ENCODE results near the gene NUDCD3. TPM values are rescaled to one million over a fixed set of nuclear protein-coding genes. Genes with fewer than 3 reads are reported as not detected.

NUDCD3 gene
- total RNA-seq, 1 experiment from 2014 or later, result 71.9 TPM

GRCh38 chr7:44511236-44511635 lies 20.8 kb upstream of the NUDCD3 start:
- H3K27me3 ChIP-seq (ENCODE audit: insufficient read depth, low read length), result no peaks in the 10 kb centered on the region
- no peak overlapping the region for H2BK20ac ChIP-seq (ENCODE audit: low read depth, low read length, poor library complexity, severe bottlenecking)
- H3K9ac ChIP-seq (ENCODE audit: extremely low read depth, insufficient read length, low read length), result no peak overlapping the region
- H3K18ac ChIP-seq (ENCODE audit: insufficient read length, low read depth, low read length), result no peak overlapping the region
- no peak overlapping the region for H4K5ac ChIP-seq (ENCODE audit: insufficient read length, low read depth, low read length)
- no peak overlapping the region for H2BK15ac ChIP-seq (ENCODE audit: low read depth, low read length)
- TF ChIP-seq CTCF (conservative IDR thresholded peaks at IDR 0.05), result no peak
- peaks cover 0 to 5% (median 3%) of the 10 kb centered on the region in 3 experiments; a peak in 3 of 7 replicates for H3K36me3 Mint-ChIP-seq (ENCODE audit: insufficient read depth in 1 of 3, low read depth in 3 of 3)
- peaks cover 16 to 19% of the 10 kb centered on the region in 2 experiments for H3K9me3 Mint-ChIP-seq
- no peak overlapping the region for H2BK12ac ChIP-seq (ENCODE audit: insufficient read length, low read depth, low read length)
- DNase-seq, result no peak
- H3K79me1 ChIP-seq (ENCODE audit: insufficient read depth, low read depth, low read length, poor library complexity, severe bottlenecking), result no peaks in the 10 kb centered on the region
- H3K27me3 Mint-ChIP-seq (ENCODE audit: low read depth), result peaks cover 8% of the 10 kb centered on the region
- H3K23me2 ChIP-seq (ENCODE audit: insufficient read length, low read depth, low read length, poor library complexity, severe bottlenecking), result no peaks in the 10 kb centered on the region
- H2AK5ac ChIP-seq (ENCODE audit: insufficient read length, low read length), result no peak overlapping the region
- H3K27ac ChIP-seq (ENCODE audit: insufficient read length, low read depth, low read length), result no peak overlapping the region
- no peak overlapping the region for H2BK120ac ChIP-seq (ENCODE audit: low read depth, low read length, poor library complexity, severe bottlenecking)
- H3K4me1 ChIP-seq (ENCODE audit: insufficient read depth, low read length), result no peaks in the 10 kb centered on the region
- H3K4ac ChIP-seq (ENCODE audit: low read depth, low read length), result no peak overlapping the region
- H4K91ac ChIP-seq (ENCODE audit: insufficient read length, low read depth, low read length), result no peak overlapping the region
- H3K4me2 ChIP-seq (ENCODE audit: insufficient read depth, insufficient read length, low read length), result no peak overlapping the region
- H3K79me2 ChIP-seq (ENCODE audit: insufficient read depth, low read length), result no peaks in the 10 kb centered on the region
- H3K27ac Mint-ChIP-seq, result no peak overlapping the region
- no peak overlapping the region for H3K23ac ChIP-seq (ENCODE audit: insufficient read length, low read depth, low read length)
- H3K4me3 Mint-ChIP-seq, result no peak overlapping the region
- H3T11ph ChIP-seq (ENCODE audit: low read length), result no peak overlapping the region
- WGBS (ENCODE audit: extremely low coverage, insufficient read length, low lambda C conversion rate), result no CpG with 5 or more reads among the region's 1 CpG
- H3K56ac ChIP-seq (ENCODE audit: insufficient read length, low read depth, low read length), result no peak overlapping the region
- no peak overlapping the region for H4K8ac ChIP-seq (replicated peaks; ENCODE audit: insufficient read length, low read depth, low read length)
- H3K14ac ChIP-seq (ENCODE audit: insufficient read depth, low read length), result no peak overlapping the region
- H2AFZ ChIP-seq (ENCODE audit: low read length), result no peak overlapping the region
- no peaks in the 10 kb centered on the region for H4K20me1 ChIP-seq (ENCODE audit: control insufficient read depth, insufficient read depth, insufficient read length)
- no peaks in the 10 kb centered on the region for H3K9me3 ChIP-seq (ENCODE audit: control insufficient read depth, low read depth, low read length)
- no peak overlapping the region for H2BK5ac ChIP-seq (ENCODE audit: insufficient read length, low read length)
- no peaks in the 10 kb centered on the region for H3K4me1 Mint-ChIP-seq

Data from H9 (cell line).